T47D (cell line): ENCODE measurements around the gene PRKAB1.

ENCODE experiments used
- DNase-seq, 2 experiments: peaks; one replicate each; pipeline versions ENCODE4 v3.0.0 to v3.0.0-alpha.2; 2011 to 2012; ENCODE audit warnings: low read depth in 1 of 2, low spot score in 1 of 2
- JUND ChIP-seq: IDR thresholded peaks from 2 replicates; pipeline ENCODE4 v1.6.1; 2012; ENCODE audit warnings: low read depth
- in situ Hi-C: cut with HindIII; loops from 2 replicates; pipeline ENCODE4 v1.10.0; 2016; ENCODE audit warnings: low sequenced_read_pairs, low pct_unique_long_range_greater_than_20kb

PRKAB1 gene

DNA sequence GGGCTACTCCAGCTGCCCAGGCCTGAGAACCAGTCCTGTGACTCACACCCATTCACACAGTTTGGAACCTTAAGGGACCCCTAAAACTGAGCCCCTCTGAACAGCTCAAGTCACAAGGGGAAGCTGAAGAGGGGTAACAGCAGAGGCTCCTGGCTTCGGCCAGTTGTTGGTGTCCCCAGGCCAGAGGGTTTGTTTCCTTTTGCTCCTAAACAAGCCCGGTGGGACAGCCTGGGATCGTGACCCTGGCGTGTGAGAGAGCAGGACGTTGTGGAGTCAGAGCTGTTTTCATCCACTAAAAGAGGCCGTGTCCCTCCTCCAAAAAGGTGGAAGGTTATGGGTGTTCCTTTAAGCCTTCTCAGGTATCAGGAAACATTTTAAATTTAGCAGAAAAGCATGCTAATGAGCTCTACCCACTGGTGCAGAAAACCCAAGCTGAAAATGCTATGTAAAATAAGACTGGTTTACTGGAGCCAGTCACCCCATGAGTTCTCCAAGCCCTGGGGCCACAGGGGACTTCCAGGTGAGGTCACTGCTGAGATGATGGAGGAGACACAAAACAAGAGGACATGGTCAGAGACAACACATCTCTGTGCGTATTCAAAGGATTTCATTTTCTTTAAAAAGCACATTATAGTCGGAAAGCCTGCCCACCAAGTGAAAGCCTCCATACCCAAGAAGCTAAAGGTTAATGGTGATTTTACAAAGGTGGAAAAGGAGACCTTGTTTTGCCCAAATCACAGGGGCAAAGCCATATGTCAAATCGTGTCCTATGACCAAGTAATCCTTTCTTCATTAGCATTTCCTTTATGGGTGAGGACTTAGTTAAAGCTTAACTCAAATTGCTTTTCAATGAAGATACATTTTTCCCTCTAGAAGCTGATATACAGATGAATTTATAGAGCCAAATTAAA lies 14.1 kb downstream of the PRKAB1 start:
- DNase-seq = no peak
- TF ChIP-seq JUND = no peak
- in situ Hi-C loops = no loop called here

DNA sequence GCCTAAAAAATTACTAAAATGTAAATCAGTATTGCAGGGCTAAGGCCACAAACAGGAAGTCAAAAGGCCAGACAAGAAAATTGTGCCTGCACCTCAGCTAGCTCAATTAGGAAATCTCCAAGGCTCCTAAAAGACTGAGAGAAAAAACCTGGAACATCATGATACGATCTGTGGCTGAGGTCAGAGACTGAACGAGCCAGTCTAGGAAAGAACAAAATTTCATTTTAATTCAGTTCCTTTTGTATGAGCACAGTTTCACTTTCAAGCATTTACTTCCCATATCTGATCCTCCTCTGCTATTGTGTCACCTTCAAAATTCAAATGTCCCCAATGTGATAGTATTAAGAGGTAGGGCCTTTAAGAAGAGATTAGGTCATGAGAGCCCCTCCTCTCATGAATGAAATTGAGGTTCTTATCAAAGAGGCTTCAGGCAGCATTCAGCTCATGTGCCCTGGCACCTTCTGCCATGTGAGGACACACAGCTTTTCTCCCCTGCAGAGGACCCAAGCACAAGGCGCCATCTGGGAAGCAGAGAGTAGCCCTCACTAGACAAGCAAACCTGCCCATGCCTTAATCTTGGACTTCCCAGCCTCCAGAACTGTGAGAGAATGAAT lies 14.8 kb downstream of the PRKAB1 start:
- no peak for DNase-seq
- TF ChIP-seq JUND = no peak
- in situ Hi-C loops = no loop called here

DNA sequence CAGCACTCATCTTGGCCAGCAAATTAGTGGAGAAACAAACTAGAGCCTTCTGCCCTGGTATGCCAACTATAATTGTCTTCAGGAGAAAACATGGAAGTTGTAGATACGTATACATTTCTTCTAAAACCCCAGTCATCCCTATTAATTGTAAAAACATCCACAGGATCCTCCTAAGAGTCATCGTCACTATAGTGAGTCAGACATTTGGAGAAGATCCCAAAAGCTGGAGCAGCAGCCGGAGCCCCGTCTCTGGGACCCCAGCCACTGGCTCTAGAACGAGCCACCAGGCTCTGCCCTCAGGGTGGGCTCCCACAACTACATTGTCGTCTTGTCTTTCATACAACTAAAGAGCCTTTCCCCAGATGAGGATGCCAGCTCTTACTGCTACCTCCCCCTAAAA lies 15.5 kb downstream of the PRKAB1 start:
- no peak for DNase-seq
- in situ Hi-C loops = no loop called here
- no peak for TF ChIP-seq JUND

GRCh38 chr12:119683816-119684215 lies 15.9 kb downstream of the PRKAB1 start:
- no peak for DNase-seq
- no peak for TF ChIP-seq JUND
- in situ Hi-C loops = no loop called here

- no peak for DNase-seq
- in situ Hi-C loops = no loop called here
- TF ChIP-seq JUND = no peak
These were observed 16.9 kb downstream of the PRKAB1 start for GRCh38 chr12:119684711-119685369.

DNA sequence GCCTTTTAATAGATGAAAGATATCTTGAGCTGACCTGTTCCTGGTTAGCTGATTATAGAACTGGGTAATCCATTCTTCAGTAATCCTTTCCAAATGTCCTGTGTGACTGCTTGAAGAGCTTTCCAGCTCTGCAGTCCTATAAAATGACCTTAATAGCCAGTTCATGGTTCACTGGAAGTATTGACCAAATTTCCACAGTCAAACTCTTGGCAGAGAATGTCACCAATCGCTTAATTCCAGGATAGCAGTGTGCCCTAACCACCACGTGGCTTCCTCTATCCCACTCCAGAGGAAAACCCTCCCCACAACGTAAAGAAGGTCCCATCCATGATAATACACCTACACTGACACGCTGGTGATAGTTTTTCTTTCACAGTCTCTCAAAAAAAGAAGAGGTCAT lies 17.4 kb downstream of the PRKAB1 start:
- TF ChIP-seq JUND = no peak
- DNase-seq = no peak
- in situ Hi-C loops = no loop called here

DNA sequence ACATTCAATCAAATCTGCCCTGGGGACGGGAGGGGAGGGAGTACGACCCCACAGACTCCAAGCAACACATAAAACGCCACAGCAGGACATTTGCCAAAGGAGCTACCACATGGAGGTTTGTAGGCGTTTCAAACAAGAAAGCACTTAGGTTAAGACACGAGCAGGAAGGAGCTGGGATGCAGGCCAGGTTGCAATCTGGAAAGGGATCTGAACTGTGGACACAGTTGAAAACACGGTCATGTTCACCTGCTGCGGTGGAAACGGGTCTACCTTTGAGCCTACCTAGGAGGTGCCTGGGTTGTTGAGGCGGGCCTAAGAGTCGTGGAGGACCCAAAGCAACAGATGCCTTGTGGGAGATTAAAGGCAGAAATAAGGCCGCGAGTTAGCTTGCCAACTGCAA lies 18.4 kb downstream of the PRKAB1 start:
- in situ Hi-C loops = no loop called here
- TF ChIP-seq JUND = no peak
- DNase-seq = peak in 1 of 2 experiments; percentile 77

DNA sequence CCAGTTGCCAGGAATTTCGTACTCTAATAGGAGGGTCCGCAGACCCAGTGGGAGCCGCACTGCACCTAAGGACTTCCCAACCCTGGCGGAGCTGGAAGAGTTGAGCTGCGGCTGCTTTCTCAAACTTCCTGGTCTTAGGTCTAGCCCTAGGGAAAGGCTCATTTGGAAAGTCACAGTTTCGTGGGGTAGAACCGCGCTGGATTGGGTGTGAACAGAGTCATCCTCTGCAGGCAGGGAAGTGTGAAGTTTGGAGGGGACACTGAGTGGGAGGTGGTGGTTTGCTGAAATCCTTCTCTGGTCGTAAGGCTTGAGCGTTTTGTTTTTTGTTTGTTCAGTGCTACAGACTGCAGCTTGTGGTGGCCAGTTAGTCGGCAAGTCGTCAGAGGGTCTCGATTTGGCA lies 18.8 kb downstream of the PRKAB1 start:
- no peak for TF ChIP-seq JUND
- DNase-seq = no peak
- in situ Hi-C loops = no loop called here

DNA sequence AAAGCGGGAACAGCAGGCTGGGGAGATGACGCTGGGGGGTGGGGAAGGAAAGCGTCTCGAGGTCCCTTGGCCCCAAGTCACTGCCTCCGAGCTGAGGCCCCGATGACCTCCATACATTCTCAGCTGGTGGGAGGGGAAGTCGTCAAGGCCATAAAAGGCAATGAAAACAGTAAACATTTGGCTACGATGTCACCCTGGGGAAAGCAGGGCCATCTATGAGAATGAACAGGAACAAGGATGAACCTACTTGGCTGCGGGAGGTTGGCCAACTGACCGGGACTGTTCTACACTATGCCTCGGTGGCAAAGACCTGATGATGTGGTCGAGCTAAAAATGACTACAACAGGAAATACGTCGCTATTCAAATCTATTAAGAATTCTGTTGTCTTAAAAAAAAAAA lies 19.5 kb downstream of the PRKAB1 start:
- TF ChIP-seq JUND = no peak
- no peak for DNase-seq
- in situ Hi-C loops = no loop called here

GRCh38 chr12:119687879-119688278 lies 19.9 kb downstream of the PRKAB1 start:
- TF ChIP-seq JUND = no peak
- in situ Hi-C loops = no loop called here
- no peak for DNase-seq

DNA sequence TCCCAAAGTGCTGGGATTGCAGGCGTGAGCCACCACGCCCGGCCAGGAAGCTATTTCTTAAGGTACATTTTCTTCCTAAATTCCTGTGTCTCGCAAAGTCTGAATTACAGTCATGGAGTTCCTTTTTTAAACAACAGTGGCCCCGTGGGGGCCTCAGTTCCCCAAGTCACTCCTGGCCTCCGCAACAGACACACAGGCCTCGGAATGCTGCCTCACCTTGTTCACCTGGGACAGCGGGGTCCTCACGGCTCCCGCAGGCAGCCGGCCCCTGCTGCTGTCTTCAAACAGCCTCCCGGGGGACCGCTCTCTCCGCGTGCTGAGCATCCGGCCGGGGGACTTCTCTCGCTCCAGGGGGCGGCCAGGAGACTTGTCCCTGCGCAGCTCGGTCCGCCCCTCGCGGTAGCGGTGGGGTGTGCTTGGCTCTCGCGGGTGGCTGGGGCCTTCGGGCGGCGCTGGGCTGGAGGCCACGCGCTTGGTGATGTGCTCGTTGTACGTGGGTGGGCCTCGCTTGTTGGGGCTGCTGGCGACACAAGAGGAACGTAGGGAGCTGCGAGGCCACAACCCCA lies 22.1 kb downstream of the PRKAB1 start:
- in situ Hi-C loops = no loop called here
- TF ChIP-seq JUND = no peak
- no peak for DNase-seq

DNA sequence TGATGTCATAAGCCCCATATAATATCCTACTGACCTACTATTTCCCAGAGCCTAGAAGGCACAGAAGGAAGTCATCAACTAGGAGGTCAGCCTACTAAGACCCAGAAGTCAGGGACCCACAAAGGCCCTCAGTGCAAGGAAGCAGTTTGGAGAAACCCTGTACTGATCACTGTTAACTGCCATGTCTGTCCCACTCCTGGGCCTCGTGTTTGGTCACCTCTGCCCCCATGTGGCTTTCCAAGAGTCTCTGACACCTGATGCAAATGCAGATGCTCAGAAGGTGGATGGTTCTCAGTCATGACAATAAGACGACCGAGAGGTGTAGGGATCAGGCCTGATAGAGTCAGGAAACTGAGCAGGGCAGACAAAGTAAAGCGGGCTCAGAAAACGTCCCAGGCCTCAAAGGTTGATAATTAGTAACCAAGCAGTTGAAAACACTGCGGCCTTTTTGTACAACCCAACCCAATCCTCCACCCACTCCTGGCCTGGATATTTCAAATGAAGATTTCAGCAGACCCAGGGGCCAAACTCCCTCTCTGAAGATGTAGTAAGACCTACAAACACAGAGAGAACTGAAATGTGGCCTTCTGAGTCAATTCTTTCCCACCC lies 23.4 kb downstream of the PRKAB1 start:
- no peak for TF ChIP-seq JUND
- in situ Hi-C loops = no loop called here
- no peak for DNase-seq
